ENCODE results near the gene CXCL13.
"Not testable (repeated sequence)": the region's sequence is repeated elsewhere in the genome, so short reads cannot be mapped to it uniquely, and the experiment has no call there.

The CXCL13 gene

DNA sequence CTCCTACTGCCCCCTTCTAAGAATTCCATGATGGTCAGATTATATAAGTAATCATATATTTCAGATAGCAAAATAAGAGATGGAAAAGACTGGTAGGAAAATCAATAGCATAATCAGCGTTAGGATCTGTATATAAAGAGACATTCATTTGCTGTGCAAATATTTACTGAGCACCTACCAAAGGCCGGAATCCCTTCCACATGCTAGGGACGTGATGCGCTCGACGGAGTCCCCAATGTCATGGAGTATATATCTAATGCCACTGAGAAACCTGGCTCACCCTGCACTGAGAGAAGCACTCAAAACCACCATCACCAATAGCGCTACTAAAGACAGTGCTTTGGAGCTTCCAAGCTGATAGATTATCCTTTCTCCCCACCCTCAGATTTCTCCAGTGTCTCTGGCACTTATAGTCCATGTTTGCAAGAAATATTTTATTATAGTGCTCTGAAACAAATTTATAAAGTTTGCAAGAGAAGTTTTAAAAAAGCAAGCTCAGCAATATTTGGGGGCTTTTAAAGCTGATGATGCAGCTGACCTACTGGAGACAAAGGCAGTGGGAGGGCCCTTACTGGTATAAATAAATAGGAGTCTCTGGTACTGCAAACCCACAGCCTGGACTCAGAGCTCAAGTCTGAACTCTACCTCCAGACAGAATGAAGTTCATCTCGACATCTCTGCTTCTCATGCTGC is at the start of gene CXCL13:
Gene CXCL13, plus strand, starts transcription at position 611 of the 693 bp plus-strand sequence. Its CDS starts 46 bp downstream, at position 657.
- DNase-seq: no peak

- DNase-seq: no peak
Measured at GRCh38 chr4:77560170-77560569, 45.5 kb upstream of the CXCL13 start.

- DNase-seq: not testable (repeated sequence)
Measured at GRCh38 chr4:77561720-77562119, 43.9 kb upstream of the CXCL13 start.

DNA sequence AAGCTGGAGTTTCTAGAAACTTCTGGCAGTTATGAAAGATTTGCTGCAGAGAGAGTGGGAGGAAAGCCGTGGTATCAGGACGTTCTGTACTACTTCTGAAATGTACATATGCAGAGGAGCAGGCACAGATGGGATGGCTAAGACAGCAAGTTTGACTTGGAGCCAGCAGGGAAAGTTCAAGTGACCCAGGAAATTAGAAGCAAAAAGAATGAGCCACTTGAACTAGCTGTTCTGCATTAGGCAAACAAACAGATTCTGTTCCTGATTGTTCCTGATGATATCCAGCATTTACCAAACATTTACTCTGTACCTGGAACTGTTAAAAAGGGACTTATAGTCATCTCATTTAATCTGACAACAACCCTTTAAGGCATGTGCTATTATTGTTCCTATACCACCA is 41.4 kb upstream of the CXCL13 start:
- DNase-seq: no peak

- DNase-seq: no peak
Measured at GRCh38 chr4:77566148-77566547, 39.5 kb upstream of the CXCL13 start.

DNA sequence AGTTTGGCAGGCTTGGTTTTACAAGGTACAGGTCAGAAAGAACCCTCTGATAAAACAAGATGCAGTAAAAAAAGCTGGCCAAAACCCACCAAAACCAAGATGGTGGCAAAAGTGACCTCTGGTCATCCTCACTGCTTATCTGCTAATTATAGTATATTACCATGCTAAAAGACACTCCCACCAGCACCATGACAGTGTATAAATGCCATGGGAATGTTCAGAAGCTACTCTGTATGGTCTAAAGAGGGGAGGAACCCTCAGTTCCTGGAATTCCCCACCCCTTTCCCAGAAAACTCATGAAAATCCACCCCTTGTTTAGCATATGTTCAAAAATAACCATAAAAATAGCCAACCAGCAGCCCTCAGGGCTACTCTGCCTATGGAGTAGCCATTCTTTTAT is 38.1 kb upstream of the CXCL13 start:
- no peak for DNase-seq

- not testable (repeated sequence) for DNase-seq
Measured at GRCh38 chr4:77570508-77571214, 35.0 kb upstream of the CXCL13 start.

DNA sequence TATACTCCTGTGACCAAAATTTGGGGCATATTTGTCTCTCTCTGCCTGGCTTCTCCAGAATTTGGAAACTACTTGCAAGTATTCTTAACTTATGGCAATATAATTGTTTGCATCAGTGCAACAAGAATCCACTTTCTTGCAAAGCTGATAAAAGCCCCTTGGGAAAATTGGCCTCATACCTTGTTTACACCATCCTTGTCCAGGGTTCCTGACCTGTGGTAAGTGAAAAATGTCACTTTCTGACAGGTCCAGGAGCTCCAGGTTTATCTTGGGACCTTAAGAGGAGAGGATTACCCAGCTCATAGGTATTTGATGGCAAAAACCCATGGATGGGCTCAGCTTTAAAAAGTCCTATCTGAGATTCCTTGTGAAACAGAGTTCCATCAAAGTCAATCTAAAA is 29.3 kb upstream of the CXCL13 start:
- DNase-seq: no peak

DNA sequence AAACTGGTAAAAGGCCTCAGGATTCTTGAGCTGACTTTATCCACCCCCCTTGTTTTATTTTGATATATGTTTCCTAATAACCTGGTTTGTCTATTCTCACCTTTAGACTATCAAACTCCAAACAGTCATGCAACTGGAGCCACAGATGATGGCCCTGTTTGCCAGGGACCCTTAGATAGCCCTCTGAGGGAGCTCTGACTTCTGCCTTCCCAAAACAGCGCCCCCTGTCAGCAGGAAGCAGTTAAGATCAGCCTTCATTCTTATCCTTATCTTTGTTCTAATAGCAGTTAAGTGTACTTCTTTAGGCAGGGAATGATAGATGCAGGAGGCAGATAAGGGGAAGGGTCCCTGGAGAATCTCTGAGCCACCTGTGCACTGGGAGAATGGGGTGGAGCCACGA is 27.5 kb upstream of the CXCL13 start:
- no peak for DNase-seq

GRCh38 chr4:77579406-77580076 is 26.1 kb upstream of the CXCL13 start:
- no peak for DNase-seq

GRCh38 chr4:77581724-77582123 is 23.9 kb upstream of the CXCL13 start:
- no peak for DNase-seq

- no peak for DNase-seq
Measured at GRCh38 chr4:77582156-77582555, 23.5 kb upstream of the CXCL13 start.

DNA sequence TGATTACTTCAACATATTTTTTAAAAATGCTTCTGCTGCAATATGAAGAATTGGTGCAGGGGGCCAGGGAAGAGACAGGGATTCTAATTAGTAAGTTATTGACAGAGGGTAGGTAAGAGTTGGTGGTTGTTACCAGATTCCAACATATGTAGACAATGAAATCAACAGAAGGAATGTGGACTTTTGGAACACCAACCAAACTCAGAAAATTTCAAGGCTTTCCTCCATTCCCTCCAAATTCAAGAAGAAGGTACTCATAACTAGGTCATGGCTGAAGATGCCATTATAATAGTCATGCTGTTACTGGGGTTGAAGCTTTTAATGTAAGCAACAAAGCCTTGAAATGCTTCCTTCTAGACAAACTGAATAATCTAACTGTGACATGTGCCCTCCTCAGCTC is 22.9 kb upstream of the CXCL13 start:
- no peak for DNase-seq

GRCh38 chr4:77586951-77587383 is 18.7 kb upstream of the CXCL13 start:
- DNase-seq: peak; percentile 46 to 48

- DNase-seq: no peak
Measured at GRCh38 chr4:77590482-77590881, 15.1 kb upstream of the CXCL13 start.

DNA sequence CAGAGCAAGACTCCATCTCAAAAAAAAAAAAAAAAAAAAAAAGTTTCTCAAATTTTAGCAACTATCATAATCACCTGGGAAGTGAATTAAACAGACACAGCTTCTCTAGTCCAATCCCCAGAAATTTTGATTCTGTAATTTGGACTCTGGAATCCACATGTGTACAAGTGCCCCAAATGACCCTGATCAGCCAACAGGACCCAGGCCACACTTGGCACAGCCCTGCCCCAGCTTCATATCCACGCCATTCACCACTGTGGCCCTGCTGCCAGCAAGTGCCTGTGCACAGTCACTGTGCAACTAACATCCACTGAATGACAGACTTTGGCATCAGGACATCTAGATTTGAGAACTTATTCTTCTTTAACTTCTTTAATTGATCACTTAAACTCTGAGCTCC is 14.1 kb upstream of the CXCL13 start:
- no peak for DNase-seq

GRCh38 chr4:77593101-77593500 is 12.5 kb upstream of the CXCL13 start:
- DNase-seq: no peak

GRCh38 chr4:77593993-77594392 is 11.6 kb upstream of the CXCL13 start:
- no peak for DNase-seq

DNA sequence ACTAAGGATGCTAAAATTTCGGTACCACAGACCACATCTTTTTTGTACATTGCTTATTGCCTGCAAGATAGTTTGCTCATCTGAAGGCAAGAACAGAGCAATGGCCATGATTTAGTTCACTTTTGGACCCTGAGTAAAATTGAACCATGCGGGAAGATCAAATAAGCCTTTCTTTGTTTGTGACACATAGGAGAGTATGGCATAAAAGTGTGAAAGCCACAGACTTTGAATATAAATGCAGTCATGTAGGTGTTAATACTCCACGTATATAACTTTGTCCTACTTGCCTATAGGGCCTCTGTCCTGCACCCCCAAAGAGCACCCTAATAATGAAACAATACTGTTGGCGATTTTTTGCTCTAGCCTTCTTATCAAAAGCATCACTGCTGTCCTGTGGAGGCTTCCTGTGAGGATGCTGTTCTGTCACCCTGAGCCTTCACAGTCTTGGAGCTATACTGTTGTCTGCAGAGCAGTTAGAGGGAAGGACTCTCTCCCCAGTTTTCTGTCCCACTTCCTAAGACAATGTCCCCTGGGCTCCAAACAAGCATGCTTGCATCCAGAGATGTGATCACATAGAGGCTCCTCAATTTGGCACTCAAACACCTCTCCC is 10.2 kb upstream of the CXCL13 start:
- DNase-seq: no peak

GRCh38 chr4:77599378-77599777 is 6.2 kb upstream of the CXCL13 start:
- no peak for DNase-seq

DNA sequence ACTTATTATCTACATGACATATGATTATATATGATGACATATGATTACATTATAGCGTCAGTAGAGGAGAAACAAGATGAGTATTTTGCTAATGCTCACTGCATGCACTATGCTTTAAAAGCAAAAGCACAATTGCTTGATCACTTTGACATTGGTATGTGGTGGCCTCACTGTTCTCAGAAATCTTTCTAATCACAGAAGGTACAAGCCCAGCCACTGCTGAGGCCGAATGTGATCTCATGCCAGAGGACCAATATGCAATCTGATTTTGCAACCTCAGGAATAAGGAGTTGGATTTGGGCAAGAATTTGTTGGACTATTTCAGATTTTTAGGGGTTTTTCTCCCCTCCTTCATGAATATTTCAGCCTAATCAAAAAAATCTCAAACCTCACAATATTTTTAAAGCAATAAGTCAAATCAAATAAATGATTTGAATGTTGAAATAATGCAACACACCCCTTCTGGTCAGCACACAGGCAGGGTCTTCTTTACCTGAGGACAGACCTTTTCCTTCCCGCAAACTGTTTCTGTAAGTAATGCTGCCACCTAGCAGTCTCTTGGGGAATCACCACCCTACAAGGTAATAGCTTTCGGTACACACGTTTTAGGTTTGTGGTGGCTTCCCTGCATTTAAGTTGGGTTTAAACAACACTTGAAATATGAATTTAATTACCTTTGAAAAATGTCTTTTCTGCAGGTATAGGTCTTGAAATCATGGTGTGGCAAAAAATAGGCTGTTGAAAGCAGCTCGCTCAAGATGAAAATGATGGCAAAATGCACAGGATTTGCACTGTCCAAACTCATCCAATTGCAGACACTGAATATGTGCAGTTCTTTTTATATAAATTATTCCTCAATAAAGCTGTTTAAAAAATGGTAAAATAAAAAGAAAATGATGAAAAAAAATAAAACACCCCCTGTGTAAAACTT is 4.8 kb upstream of the CXCL13 start:
- no peak for DNase-seq

- DNase-seq: no peak
Measured at GRCh38 chr4:77601614-77602187, 3.9 kb upstream of the CXCL13 start.

Measured in stimulated activated CD4-positive, alpha-beta T cell treated with anti-CD3 and anti-CD28 coated beads, Interleukin-2, amount 100 ng/mL, for 48 hours (primary cell).